Activated CD4-positive, CD25-positive, alpha-beta regulatory T cell treated with anti-CD3 and anti-CD28 coated beads, Interleukin-2, amount 50 U/mL, for 72 hours (primary cell): ENCODE data around the gene IL1RN.

Experiments used
- DNase-seq: peaks from one replicate; pipeline ENCODE4 v3.0.0; 2021

IL1RN gene

DNA sequence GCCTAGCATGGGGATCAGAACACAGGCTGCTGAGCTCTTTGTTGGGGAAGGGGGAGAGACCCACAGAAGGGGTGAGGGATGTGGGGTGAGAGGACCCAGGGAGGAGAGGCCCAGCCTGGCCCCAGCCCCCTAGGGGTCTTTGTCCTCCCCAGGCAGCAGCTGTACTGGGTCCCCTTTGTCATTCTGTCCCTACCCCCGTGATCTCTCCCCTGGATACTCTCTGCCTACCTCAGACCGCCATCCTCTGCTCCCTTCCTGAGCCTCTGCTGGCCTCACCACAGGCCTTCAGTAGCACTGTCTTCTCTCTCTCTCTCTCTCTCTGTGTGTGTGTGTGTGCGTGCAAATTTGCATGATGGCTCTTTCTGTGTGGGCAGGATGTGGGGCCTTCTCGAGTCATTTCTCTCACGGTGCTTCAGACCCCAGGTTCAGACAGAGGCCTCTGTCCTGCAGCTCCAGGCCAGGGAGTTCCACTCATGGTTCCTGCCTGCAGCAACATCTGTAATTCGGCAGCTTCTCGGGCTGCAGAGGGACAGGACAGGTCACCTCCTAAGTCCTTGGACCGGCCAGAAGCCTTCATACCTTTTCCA lies 47.7 kb downstream of the IL1RN start:
- peak; percentile 64 for DNase-seq

DNA sequence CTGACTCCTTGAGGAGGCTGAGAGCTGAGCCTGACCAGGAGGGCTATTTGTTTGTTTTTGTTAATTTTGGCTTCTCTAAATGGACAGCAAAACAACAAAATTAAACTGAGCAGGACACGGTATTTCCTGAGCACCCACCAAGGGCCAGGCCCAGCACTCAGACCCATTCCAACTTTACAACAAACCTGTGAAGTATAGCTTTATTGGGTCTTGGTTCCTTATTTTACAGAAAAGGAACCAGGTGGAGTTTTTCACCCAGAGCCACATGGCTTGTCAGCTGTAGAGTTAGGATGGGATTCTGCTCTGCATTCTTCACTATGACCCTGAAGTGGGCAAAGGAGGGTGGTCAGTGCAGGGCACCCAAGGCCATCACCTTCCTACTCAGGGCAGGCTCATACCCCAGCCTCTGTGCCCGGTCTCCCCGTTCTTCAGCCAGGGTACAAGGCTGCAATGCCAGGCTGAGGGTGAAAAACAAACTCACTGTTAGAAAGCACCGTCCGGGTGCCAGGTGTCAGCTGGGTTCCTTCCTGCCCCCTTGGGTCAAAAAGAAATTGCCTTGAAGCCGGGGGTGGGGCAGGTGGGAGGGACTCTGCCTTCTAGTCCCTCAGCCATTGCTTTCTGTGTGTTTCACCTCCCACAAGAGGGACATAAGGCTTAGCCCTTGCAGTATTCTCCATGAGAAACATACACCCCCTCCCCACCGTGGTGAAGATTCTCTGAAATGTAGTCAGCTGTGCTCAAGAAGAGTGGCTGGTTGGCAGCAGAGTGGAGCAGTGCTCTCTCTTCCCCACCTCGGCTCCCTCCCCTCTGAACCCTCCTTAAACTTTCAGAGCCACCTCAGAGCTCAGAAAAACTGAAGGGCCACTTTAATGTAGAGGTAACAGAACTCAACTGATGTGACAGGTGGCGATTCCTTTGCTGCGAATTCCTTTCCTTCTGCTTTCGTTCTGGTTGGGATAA lies 48.6 kb downstream of the IL1RN start:
- DNase-seq, result peak; percentile 44

DNA sequence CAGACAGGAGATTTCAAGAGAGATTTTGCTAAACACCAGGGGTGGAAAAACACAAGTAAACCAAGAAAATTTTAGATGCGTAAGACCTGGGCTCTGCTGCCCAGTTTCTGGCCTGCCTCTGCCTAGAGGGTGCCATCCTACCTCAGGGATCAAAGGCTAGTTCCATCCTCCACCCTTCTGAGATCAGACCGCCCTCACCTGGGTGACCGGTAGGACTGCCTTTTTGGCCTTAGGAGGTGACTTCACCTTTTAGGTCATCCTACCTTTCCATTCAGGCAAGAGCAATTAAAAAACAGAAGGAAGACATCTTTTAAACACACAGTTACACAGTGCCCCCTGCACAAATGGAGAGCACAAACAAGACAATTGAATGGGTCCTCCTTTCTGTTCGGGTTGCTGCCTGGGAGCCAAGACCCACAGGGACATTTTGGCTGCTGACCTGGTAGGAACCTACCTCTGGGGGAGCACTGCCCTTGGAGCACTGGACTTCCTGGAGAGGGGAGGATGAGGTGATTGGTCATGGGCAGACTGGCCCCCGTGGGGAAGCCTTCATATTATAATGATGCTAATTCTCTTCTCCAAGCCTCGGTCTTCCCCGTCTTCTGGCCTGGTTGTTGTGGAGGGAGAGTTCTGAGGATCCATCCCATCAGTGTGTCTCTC lies 49.4 kb downstream of the IL1RN start:
- peak; percentile 30 for DNase-seq

GRCh38 chr2:113178069-113178746 lies 50.8 kb downstream of the IL1RN start:
- peak; percentile 15 for DNase-seq

GRCh38 chr2:113178891-113179290 lies 51.5 kb downstream of the IL1RN start:
- DNase-seq, result peak; percentile 44

DNA sequence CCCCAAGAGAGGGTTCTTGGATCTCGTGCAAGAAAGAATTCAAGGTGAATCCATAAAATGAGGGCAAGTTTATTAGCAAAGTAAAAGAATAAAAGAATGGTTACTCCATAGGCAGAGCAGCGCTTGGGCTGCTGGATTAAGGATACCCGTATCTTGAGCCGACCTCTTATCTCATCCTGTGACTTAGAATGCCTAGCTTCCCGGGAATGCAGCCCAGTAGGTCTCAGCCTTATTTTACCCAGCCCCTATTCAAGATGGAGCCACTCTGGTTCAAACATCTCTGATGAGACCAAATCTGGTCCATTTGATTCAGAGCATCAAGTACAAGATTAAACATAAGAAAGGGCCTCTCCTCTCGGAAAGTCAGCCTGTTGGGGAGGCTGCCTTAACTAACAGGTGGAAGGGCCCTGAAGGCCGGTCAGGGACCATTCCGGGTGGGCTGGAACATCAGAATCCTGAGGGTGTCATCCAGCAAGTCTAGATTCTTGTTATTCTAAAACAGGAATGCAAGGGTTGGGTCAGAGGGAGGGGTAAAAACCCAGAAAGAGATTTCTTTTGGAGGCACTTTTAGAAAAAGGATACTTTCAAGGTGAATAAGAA lies 52.1 kb downstream of the IL1RN start:
- peak; percentile 1 for DNase-seq

DNA sequence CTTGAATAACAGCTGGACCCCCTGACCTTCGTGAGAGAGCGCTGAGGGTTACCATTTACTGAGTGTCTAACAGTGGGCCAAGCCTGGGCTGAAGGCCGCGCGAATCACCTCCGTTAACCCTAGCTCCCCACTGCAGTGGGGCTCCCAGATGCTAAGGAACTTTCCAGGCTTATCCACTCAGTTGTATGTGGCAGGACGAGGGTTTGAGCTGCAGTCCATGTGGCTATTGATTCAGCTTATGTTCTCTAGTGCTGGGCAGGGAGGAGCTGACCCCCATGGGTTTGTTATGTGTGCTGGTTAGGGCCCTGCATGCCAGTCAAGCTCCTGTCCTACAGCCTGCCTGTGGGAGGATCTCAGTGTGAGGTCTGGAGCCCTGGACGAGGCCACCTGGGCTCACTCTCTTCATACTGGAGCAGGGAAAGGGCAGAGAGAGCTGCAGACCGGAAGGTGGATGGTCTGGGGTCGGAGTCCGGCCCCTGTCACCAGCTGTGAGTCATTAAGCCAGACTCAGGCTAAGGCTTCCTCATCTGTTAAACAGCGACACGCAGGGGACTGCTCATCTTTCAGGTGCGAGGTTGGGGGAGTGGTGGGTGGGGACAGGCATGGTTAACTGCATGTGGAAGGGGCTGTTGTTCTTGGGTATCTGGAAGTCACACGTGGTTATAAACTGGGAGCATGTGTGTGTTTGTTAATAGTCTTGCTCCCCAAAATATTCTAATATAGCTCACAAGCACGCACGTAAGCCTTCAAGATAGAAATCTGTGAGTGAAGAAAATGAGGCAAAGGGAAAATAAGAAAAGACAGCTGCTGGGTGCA lies 52.9 kb downstream of the IL1RN start:
- DNase-seq, result no peak

DNA sequence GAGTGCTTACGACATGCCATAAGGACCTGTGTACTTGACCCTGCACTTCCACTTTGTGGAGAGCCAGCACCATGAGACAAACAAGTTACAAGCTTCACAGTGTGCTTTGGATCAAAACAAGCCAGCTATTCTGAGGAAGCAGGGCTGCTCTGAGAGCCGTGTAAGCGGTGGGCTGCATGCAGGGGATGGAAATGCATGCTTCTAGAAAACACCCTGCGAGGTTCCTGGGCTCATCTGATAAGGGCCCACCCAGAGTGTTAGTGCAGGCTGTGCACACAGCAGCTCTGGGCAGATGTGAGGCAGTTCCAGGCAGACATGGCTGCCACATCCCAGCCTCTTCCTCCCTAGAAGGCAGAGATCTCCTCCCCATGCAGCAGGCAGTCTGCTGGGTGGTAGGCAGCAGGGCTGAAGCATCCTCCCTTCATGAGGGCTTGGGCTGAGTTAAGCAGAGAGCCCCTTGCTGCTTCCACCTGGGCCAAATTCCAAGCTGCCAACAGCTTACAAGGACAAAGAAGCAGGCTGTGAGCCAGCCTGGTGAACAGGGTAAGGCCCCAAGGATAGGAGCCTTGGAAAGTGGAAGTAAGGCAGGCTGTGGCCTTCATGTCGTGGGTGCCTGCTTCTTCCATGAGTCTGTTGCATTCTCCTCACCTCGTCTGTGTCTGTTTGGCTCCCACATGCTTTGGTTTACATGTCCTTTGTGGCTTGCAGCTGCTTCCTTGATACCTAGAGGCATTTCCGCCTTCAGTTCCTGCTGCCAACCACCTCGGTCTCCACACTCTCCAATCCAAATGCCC lies 54.1 kb downstream of the IL1RN start:
- DNase-seq, result no peak

GRCh38 chr2:113182471-113183260 lies 55.3 kb downstream of the IL1RN start:
- DNase-seq, result no peak

GRCh38 chr2:113183264-113183663 lies 55.9 kb downstream of the IL1RN start:
- DNase-seq, result no peak
